ENCODE measurements around the gene BMP10.

The BMP10 gene

DNA sequence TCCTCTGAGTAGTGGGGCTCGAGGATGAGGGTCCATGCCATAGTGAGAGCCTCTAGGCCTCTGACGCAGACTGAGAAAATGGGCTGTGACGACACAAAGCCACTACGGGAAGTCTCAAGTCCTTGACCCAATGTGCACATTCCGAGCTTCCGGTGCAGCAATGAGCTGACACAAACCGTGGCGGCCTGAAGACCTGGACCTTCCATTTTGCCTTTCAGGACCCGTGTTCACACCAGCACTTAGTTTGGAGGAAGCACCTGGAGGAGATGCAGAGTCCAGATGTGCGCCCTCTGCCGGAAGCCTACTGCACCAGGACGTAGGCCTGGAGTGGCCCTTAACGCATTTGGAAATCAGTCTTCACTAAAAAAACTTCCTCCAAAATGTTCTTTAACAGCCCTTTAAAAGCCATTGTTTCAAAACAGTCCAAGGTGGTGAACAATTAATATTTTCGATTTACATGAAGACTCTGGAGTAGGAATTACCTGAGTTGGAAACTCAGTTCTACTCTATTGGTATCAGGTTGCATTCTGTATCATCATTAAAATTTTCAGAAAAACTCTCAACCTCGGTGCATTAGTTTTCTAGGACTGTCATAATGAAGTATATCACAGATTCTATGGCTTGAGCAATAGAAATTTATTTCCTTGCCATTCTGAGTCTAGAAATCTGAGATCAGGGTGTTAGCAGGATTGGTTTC lies 33.9 kb downstream of the BMP10 start:
- TF ChIP-seq, protein P1, sequence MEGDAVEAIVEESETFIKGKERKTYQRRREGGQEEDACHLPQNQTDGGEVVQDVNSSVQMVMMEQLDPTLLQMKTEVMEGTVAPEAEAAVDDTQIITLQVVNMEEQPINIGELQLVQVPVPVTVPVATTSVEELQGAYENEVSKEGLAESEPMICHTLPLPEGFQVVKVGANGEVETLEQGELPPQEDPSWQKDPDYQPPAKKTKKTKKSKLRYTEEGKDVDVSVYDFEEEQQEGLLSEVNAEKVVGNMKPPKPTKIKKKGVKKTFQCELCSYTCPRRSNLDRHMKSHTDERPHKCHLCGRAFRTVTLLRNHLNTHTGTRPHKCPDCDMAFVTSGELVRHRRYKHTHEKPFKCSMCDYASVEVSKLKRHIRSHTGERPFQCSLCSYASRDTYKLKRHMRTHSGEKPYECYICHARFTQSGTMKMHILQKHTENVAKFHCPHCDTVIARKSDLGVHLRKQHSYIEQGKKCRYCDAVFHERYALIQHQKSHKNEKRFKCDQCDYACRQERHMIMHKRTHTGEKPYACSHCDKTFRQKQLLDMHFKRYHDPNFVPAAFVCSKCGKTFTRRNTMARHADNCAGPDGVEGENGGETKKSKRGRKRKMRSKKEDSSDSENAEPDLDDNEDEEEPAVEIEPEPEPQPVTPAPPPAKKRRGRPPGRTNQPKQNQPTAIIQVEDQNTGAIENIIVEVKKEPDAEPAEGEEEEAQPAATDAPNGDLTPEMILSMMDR (IDR thresholded peaks at IDR 0.05) = no peak

DNA sequence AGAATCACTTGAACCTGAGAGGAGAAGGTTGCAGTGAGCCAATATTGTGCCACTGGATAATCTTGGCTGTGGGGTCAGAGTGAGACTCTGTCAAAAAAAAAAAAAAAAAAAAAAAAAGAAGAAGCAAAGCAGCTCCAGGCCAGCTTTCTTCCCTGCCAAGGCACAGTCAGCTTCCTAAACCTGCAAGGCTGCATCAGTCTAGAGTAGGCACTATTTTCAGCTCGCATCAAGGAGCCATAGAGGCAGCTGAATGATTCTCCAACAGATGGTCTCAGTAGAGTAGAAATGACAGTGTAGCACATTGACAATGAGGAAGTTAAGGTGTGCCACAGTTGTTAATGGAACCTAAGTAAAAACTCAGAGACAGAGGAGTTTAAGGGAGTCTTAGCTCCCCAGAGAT lies 35.6 kb downstream of the BMP10 start:
- TF ChIP-seq, protein P1 (IDR thresholded peaks at IDR 0.05) = no peak

DNA sequence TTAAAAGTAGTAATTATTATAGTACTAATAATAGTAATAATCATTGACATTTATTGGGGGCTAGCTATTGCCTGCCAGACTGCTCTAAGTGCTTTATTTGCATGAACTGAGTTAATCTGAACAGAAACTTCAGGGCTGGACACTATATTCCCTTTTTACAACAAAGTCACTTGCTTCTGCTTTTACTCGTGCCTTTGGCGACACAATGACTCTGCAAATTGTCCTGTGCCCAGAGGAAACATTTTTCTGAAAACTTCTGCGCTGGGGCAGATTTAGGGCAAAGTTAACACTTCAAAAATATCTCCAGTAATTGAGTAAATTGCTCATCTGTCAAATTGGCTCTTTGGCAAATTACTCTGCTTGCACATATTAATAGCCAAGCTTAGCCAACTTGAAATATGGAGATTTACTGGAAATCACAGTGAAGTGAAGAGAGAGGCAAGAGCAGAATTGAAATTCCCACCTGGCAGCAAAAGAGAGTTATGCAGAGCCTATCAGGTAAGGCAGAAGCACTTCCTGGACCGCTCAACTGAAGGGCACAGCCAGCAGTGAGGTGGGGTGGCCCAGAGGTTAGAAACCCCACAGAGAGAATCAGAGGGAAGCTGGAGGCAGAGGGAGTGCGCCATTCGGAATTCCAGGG lies 36.3 kb downstream of the BMP10 start:
- TF ChIP-seq, protein P1 (IDR thresholded peaks at IDR 0.05) = no peak

DNA sequence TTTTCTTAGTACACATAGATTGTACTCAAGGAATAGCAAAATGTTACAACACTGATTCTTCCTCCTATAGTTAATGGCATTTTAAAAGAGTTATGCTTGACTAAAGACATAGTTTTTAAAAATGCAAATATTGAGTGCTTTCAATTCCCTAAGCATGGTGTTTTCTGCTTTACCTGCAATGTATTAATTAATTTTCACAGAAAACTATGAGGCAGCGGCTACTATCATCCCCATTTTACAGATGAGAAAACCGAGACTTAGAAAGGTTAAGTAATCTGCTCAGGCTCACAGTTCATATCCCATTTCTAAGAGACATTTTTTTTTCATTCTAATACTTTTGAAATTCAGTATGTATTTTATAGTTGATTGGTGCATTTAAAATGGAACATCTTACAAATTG lies 38.0 kb downstream of the BMP10 start:
- TF ChIP-seq, protein P1 (IDR thresholded peaks at IDR 0.05) = no peak

DNA sequence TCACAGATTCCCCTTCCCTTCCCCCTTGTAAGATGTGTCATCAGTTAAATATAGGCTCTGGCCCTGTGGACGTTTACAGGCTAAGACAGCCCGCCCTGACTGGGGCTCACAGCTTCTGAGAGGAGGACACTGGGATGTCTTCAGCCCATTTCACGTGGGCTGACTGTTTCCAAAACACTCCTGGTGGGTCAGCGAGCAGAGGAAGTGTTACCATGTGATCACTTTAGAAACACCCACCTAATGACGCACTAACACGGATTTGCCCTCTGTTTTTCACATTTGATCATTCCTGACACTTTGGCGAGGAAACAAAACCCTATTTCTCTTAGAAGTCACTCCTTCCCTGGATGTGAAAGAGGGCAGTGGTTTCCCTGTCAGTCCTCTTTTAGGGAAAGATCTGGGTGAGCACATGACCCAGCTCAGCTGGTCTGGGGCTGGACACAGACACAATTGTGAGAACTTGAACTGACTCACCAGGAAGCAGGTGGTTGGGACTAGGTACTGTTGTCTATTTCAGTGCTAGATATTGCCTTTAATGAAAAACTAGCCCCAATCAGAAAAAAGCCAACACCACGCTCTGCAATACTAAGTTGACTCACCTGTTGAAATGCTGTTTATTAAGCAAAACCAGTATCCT lies 38.8 kb downstream of the BMP10 start:
- TF ChIP-seq, protein P1 (IDR thresholded peaks at IDR 0.05) = no peak

DNA sequence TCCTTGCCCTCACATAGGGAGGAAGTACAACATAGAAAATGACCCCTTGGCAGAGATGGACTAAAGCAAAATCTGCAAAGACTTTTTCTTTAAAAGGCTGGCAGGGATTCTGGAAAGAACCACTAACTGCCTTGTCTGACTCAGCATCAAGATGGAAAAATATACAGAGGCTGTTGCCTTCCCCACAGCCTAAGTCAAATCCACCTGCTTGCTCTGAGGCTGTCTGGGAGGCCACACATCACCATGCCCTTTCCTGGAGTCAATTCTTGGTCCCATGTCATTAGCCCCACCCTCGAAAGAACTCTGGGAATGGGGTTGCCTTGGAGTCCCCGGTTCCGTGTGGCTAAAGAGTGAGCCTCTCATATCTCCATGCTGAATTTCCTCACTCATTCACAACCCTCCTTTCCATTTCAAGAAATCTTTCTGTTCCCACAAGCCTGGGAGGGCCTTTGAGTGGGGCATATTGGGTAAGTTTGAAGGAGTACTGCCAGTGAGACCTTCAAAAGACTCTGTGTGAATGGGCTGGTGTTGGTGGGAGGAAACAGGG lies 39.4 kb downstream of the BMP10 start:
- TF ChIP-seq, protein P1 (IDR thresholded peaks at IDR 0.05) = no peak

DNA sequence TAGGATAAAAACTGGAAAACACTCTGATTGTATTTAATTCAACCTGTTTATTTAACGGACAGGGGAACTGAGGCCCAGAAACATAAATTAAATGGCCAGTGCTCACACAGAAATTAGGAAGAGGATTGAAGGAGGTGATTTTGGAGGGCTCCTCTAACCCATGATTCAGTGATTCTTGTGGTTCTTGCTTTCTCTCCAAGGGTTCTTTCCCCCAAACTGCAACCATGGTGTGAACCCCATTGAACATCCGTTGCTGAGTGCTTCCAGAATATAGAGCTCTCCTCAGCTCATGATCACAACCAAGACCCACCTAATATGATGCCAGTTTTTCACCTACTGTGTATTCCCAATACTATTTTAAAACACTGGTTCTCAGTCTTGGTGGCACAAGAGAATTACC lies 41.4 kb downstream of the BMP10 start:
- TF ChIP-seq, protein P1 (IDR thresholded peaks at IDR 0.05) = no peak
